Glomerular visceral epithelial cell (primary cell): ENCODE data around the gene PAOX.
"Not testable (repeated sequence)": the region's sequence is repeated elsewhere in the genome, so short reads cannot be mapped to it uniquely, and the experiment has no call there.

ENCODE experiments used
- DNase-seq: peaks from one replicate; pipeline ENCODE4 v3.0.0-alpha.2; 2016; ENCODE audit errors: extremely low spot score

PAOX gene

DNA sequence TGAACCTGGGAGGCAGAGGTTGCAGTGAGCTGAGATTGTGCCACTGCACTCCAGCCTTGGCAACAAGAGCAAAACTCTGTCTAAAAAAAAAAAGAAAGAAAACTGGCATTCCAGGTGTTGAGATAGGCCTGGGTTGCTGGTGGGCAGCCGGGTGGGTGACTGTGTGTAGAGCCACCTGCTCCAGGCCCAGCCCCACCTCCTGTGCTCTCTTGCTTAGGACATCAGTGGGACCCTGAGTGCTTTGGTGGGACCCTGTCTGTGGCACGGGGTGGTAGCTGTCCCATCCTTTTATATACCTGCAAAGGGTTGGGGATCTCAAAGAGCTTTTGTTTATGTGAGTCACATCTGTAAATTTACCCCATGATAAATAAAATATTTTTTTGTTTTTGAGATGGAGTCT, 6.2 kb downstream of the PAOX start:
- no peak for DNase-seq

DNA sequence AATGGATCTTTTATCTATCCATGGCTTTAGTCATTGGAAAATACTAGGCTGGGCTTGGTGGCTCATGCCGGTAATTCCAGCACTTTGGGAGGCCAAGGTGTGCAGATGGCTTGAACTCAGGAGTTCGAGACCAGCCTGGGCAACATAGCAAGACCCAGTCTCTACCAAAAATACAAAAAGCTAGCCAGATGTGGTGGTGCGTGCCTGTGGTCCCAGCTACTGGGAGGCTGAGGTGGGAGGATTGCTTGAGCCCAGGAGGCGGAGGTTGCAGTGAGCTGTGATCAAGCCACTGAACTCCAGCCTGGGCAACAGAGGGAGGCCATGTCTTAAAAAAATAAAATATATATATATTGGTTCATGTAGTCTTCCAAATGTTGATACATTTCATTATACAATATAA, 7.9 kb downstream of the PAOX start:
- DNase-seq, result not testable (repeated sequence)

DNA sequence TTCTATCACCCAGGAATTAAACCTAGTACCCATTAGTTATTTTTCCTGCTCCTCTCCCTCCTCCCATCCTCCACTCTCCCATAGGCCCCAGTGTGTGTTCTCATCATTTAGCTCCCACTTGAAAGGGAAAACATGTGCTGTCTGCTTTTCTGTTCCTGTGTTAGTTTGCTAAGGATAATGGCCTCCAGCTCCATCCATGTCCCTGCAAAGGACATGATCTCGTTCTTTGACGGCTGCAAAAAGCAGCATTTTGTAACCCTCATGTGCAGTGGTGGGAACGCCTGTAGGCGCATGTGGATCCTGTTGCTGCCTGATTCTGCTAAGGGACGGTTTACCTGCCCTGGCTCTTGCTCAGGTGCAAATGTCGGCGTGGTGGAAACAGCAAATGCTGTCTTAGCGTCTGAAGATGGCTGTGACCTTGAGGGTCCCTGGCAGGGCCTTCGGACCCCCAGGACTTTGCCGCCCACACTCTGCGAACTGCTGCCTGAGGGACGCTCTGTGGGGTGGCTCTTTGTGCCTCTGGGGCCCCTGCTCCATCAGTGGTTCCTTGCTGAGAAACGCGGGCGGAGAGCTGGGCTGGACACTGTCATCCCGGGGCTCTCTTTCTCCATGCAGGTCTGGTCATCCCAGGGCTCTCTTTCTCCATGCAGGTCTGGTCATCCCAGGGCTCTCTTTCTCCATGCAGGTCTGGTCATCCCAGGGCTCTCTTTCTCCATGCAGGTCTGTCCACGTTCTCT, 9.3 kb downstream of the PAOX start:
- DNase-seq, result no peak

DNA sequence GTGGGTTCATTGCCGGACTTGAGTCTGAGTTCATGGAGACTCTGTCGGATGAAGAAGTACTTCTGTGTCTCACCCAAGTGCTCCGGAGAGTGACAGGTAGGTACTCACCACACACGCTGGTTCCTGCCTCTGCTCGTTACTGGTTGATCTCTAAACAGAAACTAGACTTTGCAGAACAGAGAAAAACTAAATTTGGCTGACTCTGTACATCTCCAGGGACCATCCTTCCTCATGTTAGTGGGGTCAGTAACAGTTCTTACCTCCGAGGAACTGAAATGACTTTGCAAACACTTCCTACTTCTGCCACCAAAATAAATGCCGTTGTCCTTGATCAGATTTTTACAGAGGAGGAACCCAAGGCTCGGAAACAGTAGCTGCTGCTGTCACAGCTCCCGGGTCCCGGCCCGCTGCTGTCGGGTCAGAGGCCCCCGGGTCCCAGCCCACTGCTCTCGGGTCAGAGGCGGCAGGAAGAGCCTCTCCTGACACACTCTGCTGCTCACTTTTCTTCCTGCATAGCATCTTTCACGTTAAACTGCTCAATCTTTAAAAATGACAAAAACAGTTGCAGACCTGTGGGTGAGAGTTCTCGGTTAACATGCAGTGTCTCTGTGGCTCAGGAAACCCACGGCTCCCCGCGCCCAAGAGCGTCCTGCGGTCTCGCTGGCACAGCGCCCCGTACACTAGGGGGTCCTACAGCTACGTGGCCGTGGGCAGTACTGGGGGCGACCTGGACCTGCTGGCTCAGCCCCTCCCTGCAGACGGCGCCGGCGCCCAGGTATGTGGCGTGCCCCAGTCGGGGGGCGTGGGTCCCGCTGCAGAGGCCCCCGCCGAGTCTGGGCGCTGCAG, 10.1 kb downstream of the PAOX start:
- no peak for DNase-seq

DNA sequence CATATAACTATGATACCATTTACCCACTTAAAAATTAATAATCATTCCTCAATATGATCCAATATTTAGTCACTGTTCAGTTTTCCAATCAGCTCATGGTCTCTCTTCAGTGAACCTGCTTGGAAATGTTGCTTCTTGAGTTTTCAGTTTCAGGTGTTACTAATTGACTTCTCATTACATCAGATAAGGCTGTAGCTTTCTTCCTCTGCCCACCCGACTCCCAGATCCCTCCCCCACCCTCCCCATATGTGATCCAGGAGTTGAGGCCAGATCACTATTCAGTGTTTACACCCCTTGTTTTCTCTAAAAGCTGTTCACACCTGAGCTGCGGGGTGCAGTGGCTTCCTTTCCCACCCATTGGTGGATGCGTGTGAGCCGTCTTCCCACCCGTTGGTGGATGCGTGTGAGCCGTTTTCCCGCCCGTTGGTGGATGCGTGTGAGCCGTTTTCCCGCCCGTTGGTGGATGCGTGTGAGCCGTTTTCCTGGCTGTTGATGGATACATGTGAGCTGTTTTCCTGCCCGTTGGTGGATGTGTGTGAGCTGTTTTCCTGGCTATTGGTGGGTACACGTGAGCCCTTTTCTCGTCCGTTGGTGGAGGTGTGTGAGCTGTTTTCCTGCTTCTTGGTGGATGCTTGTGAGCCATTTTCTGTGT, 11.7 kb downstream of the PAOX start:
- no peak for DNase-seq

DNA sequence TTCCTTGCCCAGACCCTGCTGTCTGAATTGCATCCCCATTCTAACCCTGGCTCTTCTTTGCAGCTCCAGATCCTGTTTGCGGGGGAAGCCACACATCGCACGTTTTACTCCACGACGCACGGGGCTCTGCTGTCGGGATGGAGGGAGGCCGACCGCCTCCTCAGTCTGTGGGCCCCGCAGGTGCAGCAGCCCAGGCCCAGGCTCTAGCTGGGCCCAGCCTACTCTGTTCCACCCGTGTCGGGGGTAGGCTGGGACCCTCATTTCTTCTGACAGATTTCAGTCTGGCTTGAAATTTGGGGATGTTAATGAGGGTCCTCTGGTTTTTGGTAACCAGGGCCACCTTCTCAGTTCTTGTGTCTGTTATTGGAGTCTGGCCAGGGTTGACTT, 12.2 kb downstream of the PAOX start:
- no peak for DNase-seq

DNA sequence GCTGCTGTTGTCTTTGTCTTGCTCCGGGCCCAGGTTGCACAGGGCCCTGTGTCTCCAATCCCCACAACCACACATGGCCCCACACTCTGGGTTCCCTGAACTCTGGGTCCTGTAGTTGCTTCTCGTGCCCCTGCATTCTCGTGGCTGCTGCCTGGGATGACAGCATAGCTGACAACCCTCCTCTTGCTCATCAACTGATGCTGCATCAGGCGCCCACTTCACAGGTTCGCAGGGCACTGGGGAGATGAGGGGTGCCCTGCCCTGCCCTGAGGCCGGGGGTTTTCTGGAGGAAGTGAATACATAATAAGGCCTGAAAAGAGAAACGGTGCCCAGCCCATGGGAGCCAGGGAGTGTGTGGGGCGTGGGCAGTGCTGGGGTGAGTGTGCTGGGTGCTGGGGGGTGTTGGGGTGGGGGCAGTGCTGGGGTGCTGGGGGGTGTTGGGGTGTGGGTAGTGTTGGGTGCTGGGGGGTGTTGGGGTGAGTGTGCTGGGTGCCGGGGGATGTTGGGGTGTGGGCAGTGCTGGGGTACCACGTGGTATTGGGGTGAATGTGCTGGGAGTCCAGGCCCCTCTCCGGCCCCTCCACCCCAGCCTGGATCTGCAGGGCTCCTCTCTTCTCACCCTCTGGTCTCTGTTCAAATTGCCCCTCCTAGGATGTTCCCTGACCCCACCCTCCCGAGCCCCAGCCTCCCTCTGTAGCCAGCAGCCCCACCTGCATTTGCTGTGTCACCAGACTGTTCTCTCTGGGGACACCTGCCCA, 12.9 kb downstream of the PAOX start:
- DNase-seq, result no peak

DNA sequence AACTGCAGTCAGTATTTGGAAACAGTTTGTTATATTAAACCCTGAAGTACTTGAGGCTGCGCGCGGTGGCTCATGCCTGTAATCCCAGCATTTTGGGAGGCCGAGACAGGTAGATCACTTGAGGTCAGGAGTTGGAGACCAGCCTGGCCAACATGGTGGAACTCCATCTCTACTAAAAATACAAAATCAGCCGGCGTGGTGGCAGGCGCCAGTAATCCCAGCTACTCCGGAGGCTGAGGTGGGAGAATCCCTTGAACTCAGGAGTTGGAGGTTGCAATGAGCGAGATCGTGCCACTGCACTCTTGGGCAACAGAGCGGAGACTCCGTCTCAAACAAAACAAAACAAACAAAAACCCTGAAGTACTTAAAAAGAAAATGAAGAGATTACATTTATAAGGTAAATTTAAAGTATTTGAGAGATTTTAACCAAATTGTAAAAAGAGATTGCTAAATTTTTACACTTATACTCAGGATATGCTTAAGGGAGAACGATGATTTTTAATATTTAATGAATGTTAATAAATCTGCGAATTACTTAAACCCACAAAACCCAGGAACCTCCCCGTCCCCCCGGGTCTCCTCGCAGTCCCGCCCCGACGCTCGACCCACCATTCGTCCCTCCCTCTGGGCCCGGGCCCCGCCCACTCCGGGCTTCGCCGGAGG, 14.5 kb downstream of the PAOX start:
- DNase-seq, result no peak

DNA sequence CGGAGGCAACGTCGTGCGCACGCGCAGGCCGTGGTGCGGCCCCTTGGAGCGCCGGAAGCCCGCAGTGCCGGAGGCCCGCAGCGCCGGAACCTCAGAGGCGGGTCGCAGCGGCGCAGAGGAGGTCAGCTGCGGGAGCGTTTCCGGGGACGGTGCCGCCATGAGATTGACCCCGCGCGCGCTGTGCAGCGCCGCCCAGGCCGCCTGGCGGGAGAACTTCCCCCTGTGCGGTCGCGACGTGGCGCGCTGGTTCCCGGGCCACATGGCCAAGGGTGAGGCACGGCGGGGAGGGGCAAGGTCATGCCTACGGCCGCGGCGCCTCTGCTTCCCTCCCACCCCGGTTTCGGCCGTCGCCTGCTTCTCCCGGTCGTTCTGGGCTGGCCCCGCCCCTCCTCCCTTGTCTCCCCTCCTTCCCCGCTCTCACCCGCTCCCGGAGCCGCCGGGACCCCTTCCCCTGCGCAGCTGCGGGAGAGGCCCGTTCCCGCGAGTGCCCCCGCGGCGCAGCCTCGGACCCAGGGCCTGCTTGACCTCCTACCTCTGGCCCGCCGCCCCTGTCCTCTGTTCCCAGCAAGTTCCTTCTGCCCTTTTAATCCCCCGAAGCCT, 15.1 kb downstream of the PAOX start, which contains the start of gene MTG1:
Gene MTG1 (plus strand): TSS at position 94 of the 600 bp plus-strand sequence. CDS start 64 bp downstream, at position 158.
- DNase-seq, result peak; percentile 94

DNA sequence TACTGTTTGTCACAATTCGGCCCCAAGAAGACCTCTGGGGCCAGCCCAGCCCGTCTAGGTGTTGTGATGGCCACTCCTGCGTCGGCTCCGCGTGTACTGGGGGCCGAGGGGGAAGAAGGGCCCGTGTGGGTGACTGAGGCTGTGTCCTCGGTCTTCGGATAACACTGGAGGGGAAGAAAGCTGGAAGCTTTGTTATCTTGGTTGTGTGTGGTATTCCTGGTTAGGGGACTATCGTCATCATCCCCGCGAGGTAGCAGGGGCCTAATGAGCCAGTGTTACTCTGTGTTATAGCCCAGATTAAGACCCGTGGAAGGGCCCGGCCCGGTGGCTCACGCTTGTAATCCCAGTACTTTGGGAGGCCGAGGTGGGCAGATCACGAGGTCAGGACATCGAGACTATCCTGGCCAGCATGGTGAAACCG, 15.7 kb downstream of the PAOX start:
- DNase-seq, result no peak

DNA sequence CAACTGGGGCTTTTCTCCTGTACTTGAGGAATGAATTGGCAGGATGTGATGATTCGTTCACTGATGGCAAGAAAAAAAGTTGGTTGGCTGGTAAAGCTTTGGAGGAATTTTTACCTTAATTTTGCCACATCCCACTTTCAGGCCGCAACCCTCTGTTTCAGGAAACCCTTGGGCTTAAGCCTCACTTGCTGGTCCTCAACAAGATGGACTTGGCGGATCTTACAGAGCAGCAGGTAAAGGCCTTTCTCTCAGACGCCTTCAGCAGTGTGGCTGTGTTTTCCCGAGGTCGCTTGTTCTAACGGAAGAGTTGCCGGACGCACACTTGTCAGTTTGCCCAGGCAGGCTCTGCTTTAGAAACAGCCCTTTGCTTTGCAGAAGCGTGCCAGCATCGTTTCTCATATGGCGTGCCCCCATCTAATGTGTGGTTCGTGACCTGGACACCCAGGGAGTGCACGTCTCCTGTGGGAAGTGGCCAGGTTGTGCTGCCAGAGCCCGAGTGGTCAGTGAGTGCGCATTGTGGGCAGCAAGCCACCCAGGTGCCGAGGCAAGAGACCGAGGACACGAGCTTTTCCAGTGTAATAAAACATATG, 17.1 kb downstream of the PAOX start:
- no peak for DNase-seq

DNA sequence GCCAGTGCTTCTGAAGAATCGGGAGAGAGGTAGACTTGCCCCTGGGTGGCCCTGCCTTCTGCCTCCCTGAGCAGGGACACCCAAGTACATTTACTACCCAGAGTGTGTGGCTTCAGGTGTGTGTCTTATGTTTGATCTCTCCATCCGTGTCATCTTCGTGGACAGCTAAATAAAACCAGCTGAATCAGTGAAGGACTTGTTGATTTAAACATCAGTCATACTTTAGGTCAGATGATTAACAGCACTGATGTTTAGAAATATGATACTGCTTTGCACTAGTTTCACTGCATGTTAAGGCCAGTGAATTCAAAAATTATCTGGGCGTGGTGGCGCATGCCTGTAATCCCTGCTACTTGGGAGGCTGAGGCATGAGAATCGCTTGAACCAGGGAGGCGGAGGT, 18.9 kb downstream of the PAOX start:
- DNase-seq, result no peak

DNA sequence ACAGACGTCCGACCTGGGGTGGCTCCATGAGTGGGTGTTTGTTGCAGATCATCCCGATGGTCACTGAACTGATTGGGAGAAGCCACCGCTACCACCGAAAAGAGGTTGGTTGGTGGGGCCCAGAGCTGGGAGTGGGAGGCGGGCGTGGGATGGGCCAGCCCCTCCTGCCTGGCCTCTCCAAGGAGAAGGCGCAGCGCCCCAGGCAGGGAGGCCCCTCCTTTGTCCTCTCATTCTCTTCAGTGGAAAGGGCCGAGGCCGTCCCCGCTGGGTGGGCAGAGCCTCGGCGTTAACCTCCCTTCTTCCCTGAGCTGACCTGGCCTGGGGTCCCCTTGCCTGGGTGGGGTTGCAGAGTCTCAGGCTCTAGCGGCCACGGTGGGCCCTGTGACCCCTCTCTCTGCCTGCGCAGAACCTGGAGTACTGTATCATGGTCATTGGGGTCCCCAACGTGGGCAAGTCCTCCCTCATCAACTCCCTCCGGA, 20.1 kb downstream of the PAOX start:
- no peak for DNase-seq

DNA sequence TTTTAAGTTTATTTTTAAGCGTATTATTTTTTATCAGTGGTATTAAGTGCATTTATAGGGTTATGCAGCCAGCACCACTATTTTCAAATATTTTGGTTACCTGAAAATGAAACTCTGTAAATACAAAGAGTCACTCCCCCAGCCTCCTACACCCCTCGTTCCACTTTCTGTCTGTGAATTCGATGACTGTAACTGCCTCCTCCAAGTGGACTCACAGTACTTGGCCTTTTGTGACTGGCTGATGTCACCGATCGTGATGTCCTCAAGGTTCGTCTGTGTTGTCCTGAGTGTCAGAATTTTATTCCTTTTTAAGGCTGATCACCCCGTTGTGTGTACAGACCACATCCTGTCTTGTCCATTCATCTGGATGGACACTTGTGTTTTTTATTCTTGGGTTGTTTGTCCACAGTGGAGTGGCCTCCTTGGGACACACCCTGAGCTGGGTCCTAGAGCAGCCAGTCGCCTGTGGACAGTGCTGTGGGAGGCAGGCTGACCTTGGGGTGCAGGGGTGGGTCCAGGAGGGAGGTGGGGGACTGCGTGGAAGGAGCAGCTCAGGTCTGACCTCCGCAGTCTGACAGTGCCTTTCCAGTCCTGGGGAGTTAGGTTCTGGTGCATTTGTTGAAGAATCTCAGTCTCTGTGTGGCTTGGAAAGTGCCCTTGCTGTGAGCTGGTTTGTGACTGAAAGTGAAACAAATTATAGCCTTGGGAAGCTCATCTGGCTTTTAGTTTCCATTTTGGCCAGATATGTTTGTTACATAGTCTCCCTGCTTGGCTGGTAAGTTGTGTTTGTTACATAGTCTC, 21.8 kb downstream of the PAOX start:
- DNase-seq, result no peak

DNA sequence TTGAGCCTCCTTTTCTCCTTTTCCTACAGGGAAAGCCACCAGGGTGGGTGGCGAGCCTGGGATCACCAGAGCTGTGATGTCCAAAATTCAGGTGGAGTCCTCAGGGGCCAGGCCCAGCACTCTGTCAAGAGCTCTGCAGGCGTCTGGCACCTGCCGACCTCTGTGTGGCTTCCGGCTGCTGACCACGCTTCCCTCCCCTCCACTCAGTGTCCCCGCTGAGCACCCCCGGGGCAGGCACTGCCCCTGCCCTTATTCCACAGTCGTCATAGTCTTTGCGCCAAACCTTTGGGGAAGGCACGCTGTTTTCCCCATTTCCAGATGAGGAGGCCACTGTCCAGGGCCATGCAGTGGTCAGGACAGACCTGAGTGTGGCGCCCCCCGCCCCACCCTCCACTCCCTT, 22.4 kb downstream of the PAOX start:
- no peak for DNase-seq

DNA sequence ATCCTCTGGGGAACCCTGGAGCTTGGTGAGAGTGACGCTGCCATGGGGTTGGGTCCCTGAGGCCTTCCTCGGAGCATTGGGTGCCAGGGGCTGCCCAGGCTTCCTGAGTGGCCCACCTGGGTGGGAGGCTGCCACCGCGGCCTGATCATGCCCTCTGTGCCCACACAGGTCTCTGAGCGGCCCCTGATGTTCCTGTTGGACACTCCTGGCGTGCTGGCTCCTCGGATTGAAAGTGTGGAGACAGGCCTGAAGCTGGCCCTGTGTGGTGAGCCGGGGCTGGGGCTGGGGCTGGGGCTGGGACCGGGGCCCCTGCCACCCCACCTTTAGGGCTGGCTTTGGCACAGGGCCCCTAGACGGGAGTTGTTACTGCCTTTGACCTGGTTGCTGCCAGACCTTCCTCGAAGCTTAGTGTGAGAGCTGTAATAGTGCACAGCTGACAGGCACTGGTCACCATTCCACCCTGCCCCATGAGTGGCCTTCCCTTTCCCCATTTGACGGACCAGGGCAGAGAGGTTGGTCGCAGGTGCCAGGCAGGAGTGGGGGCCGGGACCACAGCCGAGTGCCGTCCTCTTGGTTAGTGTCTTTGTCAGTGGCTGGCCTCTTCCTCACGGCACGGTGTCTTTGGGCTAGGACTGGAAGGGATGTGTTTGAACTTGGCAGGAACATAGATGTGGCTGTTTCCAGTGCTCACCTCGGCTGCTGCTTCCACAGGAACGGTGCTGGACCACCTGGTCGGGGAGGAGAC, 23.1 kb downstream of the PAOX start:
- no peak for DNase-seq

DNA sequence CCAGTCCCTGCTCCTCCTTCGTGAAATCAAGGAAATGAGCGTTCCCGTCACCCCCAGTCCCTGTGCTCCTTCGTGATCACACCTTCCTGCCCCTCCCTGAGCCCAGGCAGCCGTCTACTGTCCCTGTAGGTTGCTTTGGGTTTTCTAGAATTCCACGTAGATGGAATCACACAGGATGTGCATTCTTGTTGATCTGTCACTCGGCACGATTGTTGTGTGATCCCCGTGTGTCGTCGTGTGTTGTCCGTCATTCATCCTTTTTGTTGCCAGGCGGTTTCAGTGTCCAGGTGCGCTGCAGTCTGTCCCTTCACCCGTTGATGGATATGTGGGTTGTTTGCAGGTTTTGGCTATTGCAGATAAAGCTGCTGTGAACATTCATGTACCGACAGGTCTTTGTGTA, 24.3 kb downstream of the PAOX start:
- DNase-seq, result no peak

DNA sequence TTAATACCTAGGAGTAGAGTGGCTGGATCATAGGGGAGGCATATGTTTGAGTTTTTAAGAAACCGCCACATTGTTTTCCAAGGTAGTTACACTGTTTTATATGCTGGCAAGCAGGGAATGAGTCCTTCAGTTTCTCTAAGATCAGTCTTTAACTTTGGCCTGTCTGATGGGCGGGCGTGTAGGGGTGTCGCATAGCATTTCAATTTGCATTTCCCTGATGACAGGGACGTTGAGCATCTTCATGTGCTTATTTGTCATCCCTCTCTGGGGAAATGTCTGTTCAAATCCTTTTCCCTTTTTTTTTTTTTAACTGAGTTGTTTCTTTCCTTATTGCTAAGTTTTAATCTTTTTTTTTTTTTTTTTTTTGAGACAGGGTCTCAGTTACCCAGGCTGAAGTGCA, 24.7 kb downstream of the PAOX start:
- DNase-seq, result no peak

DNA sequence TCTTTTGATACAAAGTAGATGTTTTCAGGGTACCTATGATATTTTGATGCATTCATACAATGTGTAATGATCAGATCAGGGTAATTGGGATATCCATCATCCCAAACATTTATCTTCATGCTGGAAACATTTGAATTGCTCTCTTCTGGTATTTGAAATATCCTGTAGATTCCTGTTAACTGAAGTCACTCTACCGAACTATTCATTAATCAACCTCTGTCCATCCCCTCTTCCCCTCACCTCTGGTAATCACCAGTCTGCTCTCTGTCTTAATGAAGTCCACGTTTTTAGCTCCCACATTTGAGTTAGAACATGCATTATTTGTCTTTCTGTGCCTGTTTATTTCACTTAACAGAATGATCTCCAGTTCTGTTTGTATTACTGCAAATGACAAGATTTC, 26.2 kb downstream of the PAOX start:
- DNase-seq, result no peak
